22Rv1 (cell line): ENCODE measurements around the gene KCNG2.

Experiments
- ZFX ChIP-seq: fragments of 450-650 bp; IDR thresholded peaks from 2 replicates; pipeline ENCODE4 v1.6.1; 2017; ENCODE audit warnings: antibody characterized with exemption, borderline replicate concordance
- TF ChIP-seq, protein P1 (sequence below): fragments of 450-650 bp; IDR thresholded peaks from 2 replicates; pipeline ENCODE4 v1.5.1; 2017; ENCODE audit warnings: mild to moderate bottlenecking

DNA sequence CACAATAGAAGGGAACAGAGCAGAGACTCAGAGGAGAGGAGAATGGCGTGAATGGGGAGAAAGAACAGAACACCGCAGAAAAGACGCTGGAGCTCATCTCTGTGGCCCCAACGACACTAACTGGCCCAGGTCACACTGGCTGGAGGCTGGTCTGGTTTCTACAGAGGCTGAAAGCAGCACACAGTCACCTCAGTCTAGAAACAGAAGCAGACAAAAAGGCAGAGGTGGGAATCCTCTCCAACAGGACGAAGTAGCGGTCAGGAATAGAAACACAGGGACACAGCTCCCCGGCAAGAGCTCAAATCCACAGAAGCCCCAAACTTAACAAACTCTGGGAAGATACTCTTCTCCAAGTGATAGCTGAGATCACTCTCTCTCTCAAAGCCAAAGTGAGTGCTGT lies 144.5 kb downstream of the KCNG2 start:
- TF ChIP-seq, protein P1, sequence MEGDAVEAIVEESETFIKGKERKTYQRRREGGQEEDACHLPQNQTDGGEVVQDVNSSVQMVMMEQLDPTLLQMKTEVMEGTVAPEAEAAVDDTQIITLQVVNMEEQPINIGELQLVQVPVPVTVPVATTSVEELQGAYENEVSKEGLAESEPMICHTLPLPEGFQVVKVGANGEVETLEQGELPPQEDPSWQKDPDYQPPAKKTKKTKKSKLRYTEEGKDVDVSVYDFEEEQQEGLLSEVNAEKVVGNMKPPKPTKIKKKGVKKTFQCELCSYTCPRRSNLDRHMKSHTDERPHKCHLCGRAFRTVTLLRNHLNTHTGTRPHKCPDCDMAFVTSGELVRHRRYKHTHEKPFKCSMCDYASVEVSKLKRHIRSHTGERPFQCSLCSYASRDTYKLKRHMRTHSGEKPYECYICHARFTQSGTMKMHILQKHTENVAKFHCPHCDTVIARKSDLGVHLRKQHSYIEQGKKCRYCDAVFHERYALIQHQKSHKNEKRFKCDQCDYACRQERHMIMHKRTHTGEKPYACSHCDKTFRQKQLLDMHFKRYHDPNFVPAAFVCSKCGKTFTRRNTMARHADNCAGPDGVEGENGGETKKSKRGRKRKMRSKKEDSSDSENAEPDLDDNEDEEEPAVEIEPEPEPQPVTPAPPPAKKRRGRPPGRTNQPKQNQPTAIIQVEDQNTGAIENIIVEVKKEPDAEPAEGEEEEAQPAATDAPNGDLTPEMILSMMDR = no peak
- TF ChIP-seq ZFX = no peak
